Retinal pigment epithelial cell (primary cell): ENCODE results near the gene SRCIN1.

Experiments
- DNase-seq: peaks from one replicate; pipeline ENCODE4 v3.0.0-alpha.2; 2010; ENCODE audit warnings: low read depth
- H3K4me3 ChIP-seq: 2 replicates; pipeline ENCODE4 v1.5.1; 2011; ENCODE audit warnings: mild to moderate bottlenecking, low read length, control low read depth, moderate library complexity
- TF ChIP-seq, protein P1 (sequence below): conservative IDR thresholded peaks from 2 replicates; pipeline ENCODE4 v1.5.1; 2011; ENCODE audit warnings: low read depth, low read length, control low read depth, inconsistent platforms

Gene SRCIN1

GRCh38 chr17:38564254-38564837 is 41.4 kb downstream of the SRCIN1 start:
- DNase-seq = no peak
- no peak overlapping the region for H3K4me3 ChIP-seq
- TF ChIP-seq, protein P1, sequence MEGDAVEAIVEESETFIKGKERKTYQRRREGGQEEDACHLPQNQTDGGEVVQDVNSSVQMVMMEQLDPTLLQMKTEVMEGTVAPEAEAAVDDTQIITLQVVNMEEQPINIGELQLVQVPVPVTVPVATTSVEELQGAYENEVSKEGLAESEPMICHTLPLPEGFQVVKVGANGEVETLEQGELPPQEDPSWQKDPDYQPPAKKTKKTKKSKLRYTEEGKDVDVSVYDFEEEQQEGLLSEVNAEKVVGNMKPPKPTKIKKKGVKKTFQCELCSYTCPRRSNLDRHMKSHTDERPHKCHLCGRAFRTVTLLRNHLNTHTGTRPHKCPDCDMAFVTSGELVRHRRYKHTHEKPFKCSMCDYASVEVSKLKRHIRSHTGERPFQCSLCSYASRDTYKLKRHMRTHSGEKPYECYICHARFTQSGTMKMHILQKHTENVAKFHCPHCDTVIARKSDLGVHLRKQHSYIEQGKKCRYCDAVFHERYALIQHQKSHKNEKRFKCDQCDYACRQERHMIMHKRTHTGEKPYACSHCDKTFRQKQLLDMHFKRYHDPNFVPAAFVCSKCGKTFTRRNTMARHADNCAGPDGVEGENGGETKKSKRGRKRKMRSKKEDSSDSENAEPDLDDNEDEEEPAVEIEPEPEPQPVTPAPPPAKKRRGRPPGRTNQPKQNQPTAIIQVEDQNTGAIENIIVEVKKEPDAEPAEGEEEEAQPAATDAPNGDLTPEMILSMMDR = no peak

DNA sequence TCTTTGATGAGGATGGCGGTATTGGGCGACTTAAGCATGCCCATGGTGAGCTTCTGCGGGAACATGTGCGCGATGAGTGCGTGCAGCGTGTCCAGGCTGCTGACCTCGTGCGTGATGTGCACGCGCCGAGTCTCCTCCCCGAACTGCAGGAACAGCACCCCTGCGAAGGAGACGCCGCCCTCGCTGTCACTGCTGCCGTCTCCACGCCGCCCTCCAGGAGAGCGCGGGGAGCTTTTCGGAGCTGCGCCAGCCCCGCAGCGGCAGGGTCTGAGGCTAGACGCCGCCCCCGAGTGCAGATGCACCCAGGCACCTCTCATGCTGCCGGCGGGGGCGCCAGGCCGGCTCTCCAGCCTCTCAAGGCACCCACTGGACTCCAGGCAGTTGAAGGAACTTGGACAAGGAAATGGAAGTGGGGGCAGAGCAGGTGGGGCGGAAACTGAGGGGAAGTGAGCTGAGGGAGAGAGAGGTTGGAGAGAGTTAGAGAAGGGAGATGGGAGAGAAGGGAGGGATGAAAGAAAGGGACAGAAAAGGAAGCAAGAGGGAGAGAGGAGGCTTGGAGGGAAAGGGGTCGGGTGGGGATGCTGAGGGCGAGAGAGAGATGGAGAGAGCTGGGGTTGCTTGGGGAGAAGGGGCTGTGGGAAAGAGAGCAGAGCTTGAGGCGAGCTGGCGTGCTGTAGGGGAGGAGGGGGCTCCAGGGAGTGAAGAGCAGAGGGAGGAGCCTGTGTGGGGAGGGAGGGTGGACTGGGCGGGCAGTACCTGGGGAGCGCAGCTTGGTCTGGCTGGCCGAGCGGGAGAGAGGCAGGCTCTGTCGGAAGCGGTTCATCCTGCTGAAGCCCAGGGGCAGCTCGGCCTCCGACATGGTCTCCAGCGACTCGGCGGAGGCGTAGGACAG is 42.1 kb downstream of the SRCIN1 start:
- no peak for DNase-seq
- no peak overlapping the region for H3K4me3 ChIP-seq

GRCh38 chr17:38562903-38563302 is 42.8 kb downstream of the SRCIN1 start:
- TF ChIP-seq, protein P1 = no peak
- DNase-seq = no peak
- H3K4me3 ChIP-seq = no peak overlapping the region

More for the DNA sequence above, 42.1 kb downstream of the SRCIN1 start:
- TF ChIP-seq, protein P1 = no peak

- no peak for DNase-seq
- no peak overlapping the region for H3K4me3 ChIP-seq
- TF ChIP-seq, protein P1 = no peak
Observed at GRCh38 chr17:38562215-38562569, 43.6 kb downstream of the SRCIN1 start.

DNA sequence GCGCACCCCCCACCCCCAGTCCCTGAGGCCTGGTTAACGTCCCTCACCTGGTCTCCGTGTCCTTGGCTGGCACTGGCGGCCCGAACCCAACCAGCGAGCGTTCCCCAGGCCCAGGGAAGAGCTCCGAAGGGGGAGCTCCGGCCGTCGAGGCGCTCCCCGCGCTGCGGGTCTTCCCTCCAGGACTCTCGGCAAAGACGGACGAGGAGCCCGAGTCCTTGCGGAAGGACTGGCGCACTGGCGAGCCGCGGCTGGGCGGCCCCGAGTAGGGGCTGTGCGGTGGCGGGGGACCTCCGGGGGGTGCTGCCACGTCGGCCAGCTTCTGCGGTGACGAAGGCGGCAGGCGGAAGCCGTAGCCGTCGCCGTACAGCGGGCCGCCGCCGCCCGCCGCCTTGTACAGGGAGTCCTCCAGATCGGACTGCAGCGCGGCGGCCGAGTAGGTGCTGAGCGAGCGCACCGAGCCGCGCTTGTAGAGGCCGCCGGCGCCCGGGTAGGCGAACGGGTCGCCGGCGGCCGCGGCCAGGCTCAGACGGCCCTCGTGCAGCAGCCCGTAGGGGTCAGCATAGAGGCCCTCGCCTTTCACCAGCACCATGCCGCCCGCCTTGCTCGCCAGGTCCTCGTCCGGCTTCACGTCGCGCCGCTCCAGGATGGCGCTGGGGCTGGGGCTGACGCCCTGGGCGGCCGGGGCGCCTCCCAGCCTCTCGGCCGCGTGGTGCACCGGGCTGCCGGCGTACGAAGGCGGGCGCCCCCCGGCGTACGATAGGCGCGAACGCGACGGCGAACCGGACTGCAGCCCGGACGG is 44.1 kb downstream of the SRCIN1 start:
- no peak for DNase-seq
- H3K4me3 ChIP-seq = no peak overlapping the region
- TF ChIP-seq, protein P1 = no peak

DNA sequence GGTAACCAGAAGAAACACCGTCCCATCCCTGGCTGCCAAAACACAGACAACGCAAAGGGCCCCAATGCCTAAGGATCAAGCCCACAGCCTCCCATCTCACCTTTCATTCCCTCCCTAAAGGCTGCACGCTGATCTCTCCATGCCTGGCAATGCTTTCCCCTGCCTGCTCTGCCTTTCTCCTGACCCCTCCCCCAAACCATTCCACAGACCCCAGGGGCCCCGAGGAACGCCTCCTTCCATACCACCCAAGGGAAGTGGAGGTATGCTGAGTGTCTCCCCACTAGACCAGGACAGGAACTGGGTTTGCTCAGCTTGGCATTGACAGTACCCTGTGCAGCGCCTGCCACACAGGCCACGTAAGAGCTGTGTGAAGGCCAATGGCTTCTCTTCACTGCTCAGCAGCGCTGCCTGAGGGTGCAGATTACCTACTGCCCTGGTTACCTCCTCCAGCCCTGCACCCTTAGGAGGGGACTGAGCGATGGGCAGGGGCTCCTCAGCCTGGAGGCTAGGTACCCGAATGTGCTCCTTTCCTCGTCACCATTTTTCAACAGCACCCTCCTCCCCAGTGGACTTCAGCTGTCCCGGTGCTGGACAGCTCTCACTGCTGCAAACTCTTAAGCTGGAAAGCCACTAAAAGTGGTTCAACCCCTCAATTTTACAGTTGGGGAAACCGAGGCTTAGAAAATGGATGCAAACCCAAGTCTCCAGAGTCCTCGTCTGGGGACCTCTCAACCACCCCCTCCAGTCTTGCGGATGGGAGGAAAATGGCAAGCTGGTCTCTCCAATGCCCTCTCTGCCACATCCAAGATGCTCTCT is 45.0 kb downstream of the SRCIN1 start:
- H3K4me3 ChIP-seq = no peak overlapping the region
- TF ChIP-seq, protein P1 = no peak
- no peak for DNase-seq
